NCI-H226 (cell line): Measurements from ENCODE around the gene CES4A.
A peak's percentile ranks its signal among the peaks of the same experiment; 100 is the strongest.
"Not testable (repeated sequence)": the region's sequence is repeated elsewhere in the genome, so short reads cannot be mapped to it uniquely, and the experiment has no call there.

ENCODE experiments used
- DNase-seq: peaks from one replicate; pipeline ENCODE4 v3.0.0-alpha.2; 2015

CES4A gene

GRCh38 chr16:67024384-67025209 lies 36.2 kb downstream of the CES4A start:
- DNase-seq = no peak

- DNase-seq = no peak
These were observed 36.8 kb downstream of the CES4A start for GRCh38 chr16:67025210-67025550.

- no peak for DNase-seq
These were observed 38.2 kb downstream of the CES4A start for GRCh38 chr16:67026570-67026969.

GRCh38 chr16:67027046-67027445 lies 38.7 kb downstream of the CES4A start:
- DNase-seq = no peak

GRCh38 chr16:67028167-67028695 lies 39.8 kb downstream of the CES4A start:
- DNase-seq = no peak

GRCh38 chr16:67028696-67029253 lies 40.4 kb downstream of the CES4A start, which contains the start of gene CBFB:
Gene CBFB, plus strand, starts transcription at chr16:67029149. Its CDS starts 259 bp downstream, at chr16:67029408.
- peak; percentile 81 for DNase-seq

- DNase-seq = no peak
These were observed 41.1 kb downstream of the CES4A start for GRCh38 chr16:67029254-67030096.

GRCh38 chr16:67030221-67030962 lies 42.0 kb downstream of the CES4A start:
- DNase-seq = no peak

- DNase-seq = peak; percentile 24
These were observed 46.1 kb downstream of the CES4A start for GRCh38 chr16:67034487-67034886.

GRCh38 chr16:67035364-67035763 lies 47.0 kb downstream of the CES4A start:
- no peak for DNase-seq

GRCh38 chr16:67036323-67036741 lies 47.9 kb downstream of the CES4A start:
- no peak for DNase-seq

- DNase-seq = no peak
These were observed 51.1 kb downstream of the CES4A start for GRCh38 chr16:67039260-67040020.

GRCh38 chr16:67040166-67040565 lies 51.8 kb downstream of the CES4A start:
- no peak for DNase-seq

- DNase-seq = no peak
These were observed 52.5 kb downstream of the CES4A start for GRCh38 chr16:67040906-67041305.

GRCh38 chr16:67041520-67041919 lies 53.1 kb downstream of the CES4A start:
- DNase-seq = not testable (repeated sequence)

GRCh38 chr16:67043420-67043819 lies 55.0 kb downstream of the CES4A start:
- no peak for DNase-seq

- DNase-seq = no peak
These were observed 62.4 kb downstream of the CES4A start for GRCh38 chr16:67050796-67051195.

GRCh38 chr16:67052399-67052798 lies 64.0 kb downstream of the CES4A start:
- DNase-seq = no peak

- no peak for DNase-seq
These were observed 65.5 kb downstream of the CES4A start for GRCh38 chr16:67053767-67054334.

GRCh38 chr16:67054901-67055300 lies 66.5 kb downstream of the CES4A start:
- no peak for DNase-seq

GRCh38 chr16:67055712-67056487 lies 67.5 kb downstream of the CES4A start:
- peak; percentile 93 for DNase-seq
